Dermis blood vessel endothelial cell (primary cell): ENCODE measurements around the gene PCNX1. TPM values are rescaled to one million over a fixed set of nuclear protein-coding genes. Genes with fewer than 3 reads are reported as not detected.
A peak's percentile ranks its signal among the peaks of the same experiment; 100 is the strongest.

Experiments used
- DNase-seq: peaks from one replicate; pipeline ENCODE4 v3.0.0; 2010
- total RNA-seq: library from RNA; depleted of rRNA; stranded (reverse); fragments of >200 nt; gene quantifications from 2 replicates; pipeline ENCODE4 v1.2.3, GENCODE V29; 2014

The PCNX1 gene
- total RNA-seq, 1 donor from 2014 or later = 33.4 TPM

- no peak for DNase-seq
Measured at GRCh38 chr14:70889555-70889954, 17.7 kb upstream of the PCNX1 start.

GRCh38 chr14:70890826-70891659 lies 16.2 kb upstream of the PCNX1 start:
- DNase-seq = no peak

- no peak for DNase-seq
Measured at GRCh38 chr14:70891737-70892136, 15.5 kb upstream of the PCNX1 start.

GRCh38 chr14:70893062-70893845 lies 14.0 kb upstream of the PCNX1 start:
- no peak for DNase-seq

GRCh38 chr14:70893858-70894291 lies 13.4 kb upstream of the PCNX1 start:
- DNase-seq = no peak

GRCh38 chr14:70894868-70895267 lies 12.4 kb upstream of the PCNX1 start:
- DNase-seq = no peak

- no peak for DNase-seq
Measured at GRCh38 chr14:70896317-70896716, 10.9 kb upstream of the PCNX1 start.

GRCh38 chr14:70896981-70897380 lies 10.3 kb upstream of the PCNX1 start:
- DNase-seq = no peak

- no peak for DNase-seq
Measured at GRCh38 chr14:70897464-70897863, 9.8 kb upstream of the PCNX1 start.

- no peak for DNase-seq
Measured at GRCh38 chr14:70898111-70898745, 9.0 kb upstream of the PCNX1 start.

GRCh38 chr14:70901269-70901668 lies 6.0 kb upstream of the PCNX1 start:
- DNase-seq = no peak

- no peak for DNase-seq
Measured at GRCh38 chr14:70902184-70902583, 5.1 kb upstream of the PCNX1 start.

GRCh38 chr14:70904373-70904772 lies 2.9 kb upstream of the PCNX1 start:
- DNase-seq = no peak

- DNase-seq = peak; percentile 79
Measured at GRCh38 chr14:70905301-70905700, 2.0 kb upstream of the PCNX1 start.

GRCh38 chr14:70906793-70907175 lies 475 bp upstream of the PCNX1 start:
- DNase-seq = peak; percentile 17

- DNase-seq = peak; percentile 55
Measured at GRCh38 chr14:70907996-70908934, 1.0 kb downstream of the PCNX1 start.

- DNase-seq = no peak
Measured at GRCh38 chr14:70908935-70909641, 1.8 kb downstream of the PCNX1 start.

- DNase-seq = no peak
Measured at GRCh38 chr14:70909733-70910614, 2.7 kb downstream of the PCNX1 start.

- DNase-seq = no peak
Measured at GRCh38 chr14:70915415-70915814, 8.2 kb downstream of the PCNX1 start.

GRCh38 chr14:70916300-70916699 lies 9.0 kb downstream of the PCNX1 start:
- DNase-seq = no peak

GRCh38 chr14:70916799-70917198 lies 9.5 kb downstream of the PCNX1 start:
- DNase-seq = no peak
